A673 (cell line): ENCODE data around the gene ARHGAP15.

Experiments
- EZH2 ChIP-seq: fragments of 200-600 bp; sonication (generic); IDR thresholded peaks from 2 replicates; pipeline ENCODE4 v1.6.1; 2017; ENCODE audit warnings: borderline replicate concordance, low read depth, mild to moderate bottlenecking, mixed read lengths, antibody characterized with exemption, low read length; ENCODE audit not compliant: poor library complexity, severe bottlenecking
- TF ChIP-seq, protein P1 (sequence below): fragments of 300-800, 200-600 bp; sonication (generic); conservative IDR thresholded peaks from 2 replicates; pipeline ENCODE4 v1.5.1; 2017; ENCODE audit warnings: low read depth, mild to moderate bottlenecking, antibody characterized with exemption, low read length, moderate library complexity, mixed read lengths

- TF ChIP-seq, protein P1, sequence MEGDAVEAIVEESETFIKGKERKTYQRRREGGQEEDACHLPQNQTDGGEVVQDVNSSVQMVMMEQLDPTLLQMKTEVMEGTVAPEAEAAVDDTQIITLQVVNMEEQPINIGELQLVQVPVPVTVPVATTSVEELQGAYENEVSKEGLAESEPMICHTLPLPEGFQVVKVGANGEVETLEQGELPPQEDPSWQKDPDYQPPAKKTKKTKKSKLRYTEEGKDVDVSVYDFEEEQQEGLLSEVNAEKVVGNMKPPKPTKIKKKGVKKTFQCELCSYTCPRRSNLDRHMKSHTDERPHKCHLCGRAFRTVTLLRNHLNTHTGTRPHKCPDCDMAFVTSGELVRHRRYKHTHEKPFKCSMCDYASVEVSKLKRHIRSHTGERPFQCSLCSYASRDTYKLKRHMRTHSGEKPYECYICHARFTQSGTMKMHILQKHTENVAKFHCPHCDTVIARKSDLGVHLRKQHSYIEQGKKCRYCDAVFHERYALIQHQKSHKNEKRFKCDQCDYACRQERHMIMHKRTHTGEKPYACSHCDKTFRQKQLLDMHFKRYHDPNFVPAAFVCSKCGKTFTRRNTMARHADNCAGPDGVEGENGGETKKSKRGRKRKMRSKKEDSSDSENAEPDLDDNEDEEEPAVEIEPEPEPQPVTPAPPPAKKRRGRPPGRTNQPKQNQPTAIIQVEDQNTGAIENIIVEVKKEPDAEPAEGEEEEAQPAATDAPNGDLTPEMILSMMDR, result no peak
- TF ChIP-seq EZH2, result no peak
Observed at GRCh38 chr2:143158098-143158497, 28.9 kb downstream of the ARHGAP15 start.
